ENCODE results near the gene SIGLEC6.
A peak's percentile ranks its signal among the peaks of the same experiment; 100 is the strongest.

The SIGLEC6 gene

GRCh38 chr19:51489113-51489512 is 42.4 kb downstream of the SIGLEC6 start:
- no peak overlapping the region for H4K12ac ChIP-seq (ENCODE audit: low read depth, low read length)
- no peak overlapping the region for H3K14ac ChIP-seq (ENCODE audit: low read length)
- H3K79me1 ChIP-seq (ENCODE audit: low read length), result no peaks in the 10 kb centered on the region
- H3K18ac ChIP-seq (ENCODE audit: low read length), result no peak overlapping the region
- H4K8ac ChIP-seq (ENCODE audit: low read depth, low read length), result no peak overlapping the region
- no peak overlapping the region for H3K27ac ChIP-seq (ENCODE audit: low read depth, low read length)
- H2BK12ac ChIP-seq (ENCODE audit: low read length), result no peak overlapping the region
- H3K9me3 ChIP-seq (ENCODE audit: insufficient read depth, low read depth, low read length), result peaks cover 37% of the 10 kb centered on the region
- H4K91ac ChIP-seq (ENCODE audit: low read depth, low read length), result no peak overlapping the region
- no CpG with 5 or more reads among the region's 2 CpGs for WGBS (ENCODE audit: extremely low coverage, insufficient coverage, insufficient read length)
- H2BK120ac ChIP-seq (ENCODE audit: insufficient read depth, low read length, poor library complexity), result no peak overlapping the region
- H3K4ac ChIP-seq (ENCODE audit: low read depth, low read length), result no peak overlapping the region
- no peak for DNase-seq
- H3K9ac ChIP-seq (ENCODE audit: low read length), result no peak overlapping the region
- no peak overlapping the region for H2BK5ac ChIP-seq (ENCODE audit: low read depth, low read length, poor library complexity)
- no peaks in the 10 kb centered on the region for H3K79me2 ChIP-seq (ENCODE audit: control insufficient read depth, insufficient read depth, low read length, poor library complexity)
- H3K36me3 ChIP-seq (ENCODE audit: control insufficient read depth in 1 of 2, insufficient read depth in 2 of 2, low read length in 2 of 2), result no peaks in the 10 kb centered on the region
- no peak overlapping the region for H3K4me2 ChIP-seq (ENCODE audit: low read length)
- no peak overlapping the region for H3K4me3 ChIP-seq (ENCODE audit: low read depth, low read length)
- H2AFZ ChIP-seq (ENCODE audit: insufficient read depth, low read length, poor library complexity), result no peak overlapping the region
- no peak overlapping the region for H3K23ac ChIP-seq (ENCODE audit: low read length)
- no peaks in the 10 kb centered on the region for H3K4me1 ChIP-seq (ENCODE audit: control insufficient read depth in 1 of 2, insufficient read depth in 2 of 2, low read length in 2 of 2)
- no peaks in the 10 kb centered on the region for H3K27me3 ChIP-seq (ENCODE audit: insufficient read depth, low read length)
- no peak overlapping the region for H2AK5ac ChIP-seq (ENCODE audit: low read length)

DNA sequence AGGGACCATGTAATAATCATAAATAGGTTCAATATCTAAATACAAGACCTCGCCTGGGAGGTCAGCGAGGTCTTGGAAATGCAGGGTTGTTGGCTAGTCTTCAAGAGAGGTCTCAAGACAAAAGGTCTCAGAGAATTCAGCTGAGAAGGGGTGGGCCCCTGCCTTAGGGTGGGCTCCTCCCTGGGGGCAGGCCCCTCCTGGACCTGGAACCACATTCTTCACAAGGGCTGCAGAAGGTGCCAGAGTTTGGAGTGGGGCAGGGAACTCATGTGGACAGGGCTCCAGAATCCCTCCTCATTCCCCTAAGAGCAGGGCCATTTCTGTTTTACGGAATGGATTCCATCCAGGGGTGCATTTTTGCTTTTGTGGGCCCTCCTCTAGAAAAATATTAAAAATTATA is 43.0 kb downstream of the SIGLEC6 start:
- no peaks in the 10 kb centered on the region for H3K36me3 ChIP-seq (ENCODE audit: control insufficient read depth in 1 of 2, insufficient read depth in 2 of 2, low read length in 2 of 2)

GRCh38 chr19:51485960-51486660 is 45.4 kb downstream of the SIGLEC6 start:
- Histone ChIP-seq H2AK5ac (ENCODE audit: low read length) (no peak overlapping the region), H3K14ac (ENCODE audit: low read length) (no peak overlapping the region), H3K79me2 (ENCODE audit: control insufficient read depth, insufficient read depth, low read length, poor library complexity) (no peaks in the 10 kb centered on the region), H3K18ac (ENCODE audit: low read length) (no peak overlapping the region), H3K27ac (ENCODE audit: low read depth, low read length) (no peak overlapping the region), H2AFZ (ENCODE audit: insufficient read depth, low read length, poor library complexity) (no peak overlapping the region), H3K4me2 (ENCODE audit: low read length) (no peak overlapping the region), H4K91ac (ENCODE audit: low read depth, low read length) (no peak overlapping the region), H3K23ac (ENCODE audit: low read length) (no peak overlapping the region), H4K12ac (ENCODE audit: low read depth, low read length) (no peak overlapping the region), H2BK120ac (ENCODE audit: insufficient read depth, low read length, poor library complexity) (no peak overlapping the region), H3K27me3 (ENCODE audit: insufficient read depth, low read length) (no peaks in the 10 kb centered on the region), H2BK5ac (ENCODE audit: low read depth, low read length, poor library complexity) (no peak overlapping the region), H3K4ac (ENCODE audit: low read depth, low read length) (no peak overlapping the region), H3K9me3 (ENCODE audit: insufficient read depth, low read depth, low read length) (peaks cover 40% of the 10 kb centered on the region), H3K4me3 (ENCODE audit: low read depth, low read length) (no peak overlapping the region), H3K4me1 (ENCODE audit: control insufficient read depth in 1 of 2, insufficient read depth in 2 of 2, low read length in 2 of 2) (no peaks in the 10 kb centered on the region), H2BK12ac (ENCODE audit: low read length) (no peak overlapping the region), H3K36me3 (ENCODE audit: control insufficient read depth in 1 of 2, insufficient read depth in 2 of 2, low read length in 2 of 2) (no peaks in the 10 kb centered on the region), H3K9ac (ENCODE audit: low read length) (no peak overlapping the region), H4K8ac (ENCODE audit: low read depth, low read length) (no peak overlapping the region), H3K79me1 (ENCODE audit: low read length) (no peaks in the 10 kb centered on the region)
- no peak for DNase-seq
- whole genome bisulfite sequencing (ENCODE audit: extremely low coverage, insufficient coverage, insufficient read length), result no CpG with 5 or more reads among the region's 5 CpGs

More for the DNA sequence above, 43.0 kb downstream of the SIGLEC6 start:
- peaks cover 38% of the 10 kb centered on the region for H3K9me3 ChIP-seq (ENCODE audit: insufficient read depth, low read depth, low read length)
- H3K4me2 ChIP-seq (ENCODE audit: low read length), result no peak overlapping the region
- H2BK120ac ChIP-seq (ENCODE audit: insufficient read depth, low read length, poor library complexity), result no peak overlapping the region
- no peaks in the 10 kb centered on the region for H3K27me3 ChIP-seq (ENCODE audit: insufficient read depth, low read length)
- H3K14ac ChIP-seq (ENCODE audit: low read length), result no peak overlapping the region
- no peak overlapping the region for H3K4me3 ChIP-seq (ENCODE audit: low read depth, low read length)
- no peak overlapping the region for H2BK12ac ChIP-seq (ENCODE audit: low read length)
- no peak overlapping the region for H3K4ac ChIP-seq (ENCODE audit: low read depth, low read length)
- H4K8ac ChIP-seq (ENCODE audit: low read depth, low read length), result no peak overlapping the region
- DNase-seq, result no peak
- no peak overlapping the region for H3K18ac ChIP-seq (ENCODE audit: low read length)
- H3K23ac ChIP-seq (ENCODE audit: low read length), result no peak overlapping the region
- no peak overlapping the region for H3K27ac ChIP-seq (ENCODE audit: low read depth, low read length)
- no peaks in the 10 kb centered on the region for H3K4me1 ChIP-seq (ENCODE audit: control insufficient read depth in 1 of 2, insufficient read depth in 2 of 2, low read length in 2 of 2)
- no peaks in the 10 kb centered on the region for H3K79me2 ChIP-seq (ENCODE audit: control insufficient read depth, insufficient read depth, low read length, poor library complexity)
- no peaks in the 10 kb centered on the region for H3K79me1 ChIP-seq (ENCODE audit: low read length)
- no peak overlapping the region for H2AK5ac ChIP-seq (ENCODE audit: low read length)
- no CpG with 5 or more reads among the region's 3 CpGs for WGBS (ENCODE audit: extremely low coverage, insufficient coverage, insufficient read length)
- H2AFZ ChIP-seq (ENCODE audit: insufficient read depth, low read length, poor library complexity), result no peak overlapping the region
- no peak overlapping the region for H4K12ac ChIP-seq (ENCODE audit: low read depth, low read length)
- H2BK5ac ChIP-seq (ENCODE audit: low read depth, low read length, poor library complexity), result no peak overlapping the region
- H4K91ac ChIP-seq (ENCODE audit: low read depth, low read length), result no peak overlapping the region
- no peak overlapping the region for H3K9ac ChIP-seq (ENCODE audit: low read length)

GRCh38 chr19:51480590-51480989 is 50.9 kb downstream of the SIGLEC6 start:
- no CpG with 5 or more reads among the region's 8 CpGs for WGBS (ENCODE audit: extremely low coverage, insufficient coverage, insufficient read length)
- Histone ChIP-seq H3K9me3 (ENCODE audit: insufficient read depth, low read depth, low read length) (peaks cover 50% of the 10 kb centered on the region), H3K27me3 (ENCODE audit: insufficient read depth, low read length) (no peaks in the 10 kb centered on the region)

More at GRCh38 chr19:51480590-51480989, 50.9 kb downstream of the SIGLEC6 start:
- Histone ChIP-seq H3K14ac (ENCODE audit: low read length) (no peak overlapping the region), H3K4me3 (ENCODE audit: low read depth, low read length) (no peak overlapping the region), H2BK5ac (ENCODE audit: low read depth, low read length, poor library complexity) (no peak overlapping the region), H3K4me1 (ENCODE audit: control insufficient read depth in 1 of 2, insufficient read depth in 2 of 2, low read length in 2 of 2) (no peaks in the 10 kb centered on the region), H4K8ac (ENCODE audit: low read depth, low read length) (no peak overlapping the region), H2BK120ac (ENCODE audit: insufficient read depth, low read length, poor library complexity) (no peak overlapping the region), H3K79me2 (ENCODE audit: control insufficient read depth, insufficient read depth, low read length, poor library complexity) (no peaks in the 10 kb centered on the region), H3K27ac (ENCODE audit: low read depth, low read length) (no peak overlapping the region), H3K4me2 (ENCODE audit: low read length) (no peak overlapping the region), H3K36me3 (ENCODE audit: control insufficient read depth in 1 of 2, insufficient read depth in 2 of 2, low read length in 2 of 2) (no peaks in the 10 kb centered on the region), H3K18ac (ENCODE audit: low read length) (no peak overlapping the region), H2BK12ac (ENCODE audit: low read length) (no peak overlapping the region), H4K12ac (ENCODE audit: low read depth, low read length) (no peak overlapping the region), H3K4ac (ENCODE audit: low read depth, low read length) (no peak overlapping the region), H3K9ac (ENCODE audit: low read length) (no peak overlapping the region), H3K79me1 (ENCODE audit: low read length) (no peaks in the 10 kb centered on the region), H4K91ac (ENCODE audit: low read depth, low read length) (no peak overlapping the region), H2AK5ac (ENCODE audit: low read length) (no peak overlapping the region), H3K23ac (ENCODE audit: low read length) (no peak overlapping the region), H2AFZ (ENCODE audit: insufficient read depth, low read length, poor library complexity) (no peak overlapping the region)
- DNase-seq, result peak in 1 of 2 donors; percentile 42

Data from trophoblast cell (in vitro differentiated cells and primary cell).